Measurements from ENCODE around the gene CCDC15. TPM values are rescaled to one million over a fixed set of nuclear protein-coding genes. Genes with fewer than 3 reads are reported as not detected.
A peak's percentile ranks its signal among the peaks of the same experiment; 100 is the strongest.

The CCDC15 gene
- total and polyA plus RNA-seq, 2 of the 4 experiments (the other 2 are of a cell fraction): 1.1 to 2.0 TPM

DNA sequence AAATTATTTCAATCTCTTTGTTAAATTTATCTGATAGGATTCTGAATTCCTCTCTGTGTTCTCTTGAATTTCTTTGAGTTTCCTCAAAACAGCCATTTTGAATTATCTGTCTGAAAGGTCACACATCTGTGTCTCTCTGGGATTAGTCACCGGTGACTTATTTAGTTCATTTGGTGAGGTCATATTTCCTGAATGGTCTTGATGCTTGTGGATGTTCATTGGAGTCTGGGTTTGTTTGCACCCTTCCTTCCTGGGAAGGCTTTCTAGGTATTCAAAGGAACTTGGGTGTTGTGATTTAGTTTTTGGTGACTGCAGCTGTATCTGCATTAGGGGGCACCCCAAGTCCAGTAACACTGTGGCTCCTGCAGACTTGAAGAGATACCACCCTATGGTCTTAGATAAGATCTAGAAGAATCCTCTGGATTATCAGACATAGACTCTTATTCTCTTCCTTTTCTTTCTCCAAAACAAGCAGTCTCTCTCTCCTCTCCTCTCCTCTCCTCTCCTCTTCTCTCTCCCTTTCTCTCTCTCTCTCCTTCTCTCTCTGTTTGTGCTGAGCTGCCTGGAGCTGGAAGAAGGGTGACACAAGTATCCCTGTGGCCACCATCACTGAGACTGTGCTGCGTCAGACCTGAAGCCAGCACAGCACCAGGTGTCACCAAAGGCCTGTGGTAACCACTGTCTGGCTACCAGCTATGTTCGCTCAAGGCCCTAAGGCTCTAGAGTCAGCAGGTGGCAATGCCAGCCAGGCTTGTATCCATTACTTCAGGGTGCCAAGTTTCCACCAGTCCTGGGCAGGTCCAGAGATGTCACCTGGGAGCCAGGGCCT lies 38.2 kb upstream of the CCDC15 start (continued):
- TF ChIP-seq FOS (IDR thresholded peaks at IDR 0.05; ENCODE audit: low read depth, low read length) (no peak), RFX5 (IDR thresholded peaks at IDR 0.05; ENCODE audit: low read depth, low read length) (no peak)

DNA sequence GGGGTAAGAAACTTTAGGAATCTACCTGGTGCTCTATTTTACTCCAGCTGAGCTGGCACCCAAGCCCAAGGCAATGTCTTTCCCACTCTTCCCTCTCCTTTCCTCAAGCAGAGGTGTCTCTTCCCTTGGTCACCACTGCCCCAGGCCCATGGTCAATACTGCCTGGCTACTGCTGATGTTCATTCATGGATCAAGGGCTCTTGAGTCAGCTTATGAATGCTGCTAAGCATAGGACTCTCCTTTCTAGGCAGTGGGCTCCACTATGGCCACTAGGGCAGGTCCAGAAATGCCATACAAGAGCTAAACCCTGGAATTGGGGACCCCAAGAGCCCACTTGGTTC lies 37.7 kb upstream of the CCDC15 start:
- Histone ChIP-seq H2BK20ac (ENCODE audit: low read depth, low read length) (peak overlapping the region; percentile 73), H2AK5ac (ENCODE audit: low read depth, low read length) (peak overlapping the region; percentile 95), H3K27ac (ENCODE audit: insufficient read depth, low read length) (no peak overlapping the region), H3K23ac (ENCODE audit: low read depth, low read length) (no peak overlapping the region; the same call in 1 of the 2 replicates), H3K14ac (replicated peaks; ENCODE audit: low read depth, low read length) (peak overlapping the region; percentile 74; the same call in 1 of the 2 replicates), H3K9ac (ENCODE audit: low read depth, low read length) (no peak overlapping the region), H3K4me2 (ENCODE audit: low read depth, low read length) (no peak overlapping the region), H4K8ac (ENCODE audit: low read depth in 2 of 2, low read length in 2 of 2) (peak overlapping the region in 1 of 2 experiments; percentile 86; a peak in 2 of 4 replicates), H4K5ac (ENCODE audit: low read depth, low read length) (no peak overlapping the region), H2BK5ac (ENCODE audit: low read depth, low read length, poor library complexity, severe bottlenecking) (peak overlapping the region; percentile 35), H3K4me1 (ENCODE audit: control insufficient read depth, insufficient read depth, low read length) (peaks cover 6% of the 10 kb centered on the region), H3K36me3 (ENCODE audit: control insufficient read depth, insufficient read depth, low read length) (no peaks in the 10 kb centered on the region), H4K20me1 (ENCODE audit: insufficient read depth, low read length) (no peaks in the 10 kb centered on the region), H3K27me3 (ENCODE audit: control insufficient read depth, insufficient read depth, low read length) (no peaks in the 10 kb centered on the region), H2BK120ac (ENCODE audit: low read depth, low read length) (peak overlapping the region; percentile 86), H3K4ac (ENCODE audit: low read depth, low read length) (peak overlapping the region; percentile 87), H3K79me1 (ENCODE audit: low read depth in 1 of 2, low read length in 2 of 2) (peaks cover 0 to 3% of the 10 kb centered on the region in 2 experiments; a peak in 1 of 4 replicates), H3K18ac (ENCODE audit: low read depth, low read length) (no peak overlapping the region), H3K4me3 (ENCODE audit: insufficient read depth, low read depth, low read length) (no peak overlapping the region), H2BK15ac (ENCODE audit: low read depth, low read length) (peak overlapping the region; percentile 47; the same call in 1 of the 3 replicates), H2AK9ac (replicated peaks; ENCODE audit: low read depth, low read length, poor library complexity) (no peak overlapping the region), H3K9me3 (ENCODE audit: control insufficient read depth, insufficient read depth, low read length) (peaks cover 4% of the 10 kb centered on the region; the same call in 1 of the 2 replicates), H4K91ac (ENCODE audit: insufficient read depth, low read depth, low read length) (peak overlapping the region; percentile 40; the same call in 1 of the 2 replicates), H3K9me1 (ENCODE audit: insufficient read depth, low read length) (peaks cover 24% of the 10 kb centered on the region; the same call in 1 of the 2 replicates), H3K56ac (ENCODE audit: extremely low read depth, insufficient read depth, low read length) (no peak overlapping the region), H2AFZ (replicated peaks; ENCODE audit: low read length, poor library complexity) (no peak overlapping the region)
- TF ChIP-seq POLR2A (IDR thresholded peaks at IDR 0.05; ENCODE audit: low read depth, low read length): no peak
- TF ChIP-seq SMC3 (IDR thresholded peaks at IDR 0.05; ENCODE audit: low read depth, low read length): no peak
- TF ChIP-seq MAFK (IDR thresholded peaks at IDR 0.05; ENCODE audit: low read depth, low read length): no peak
- no peak for TF ChIP-seq CEBPB (IDR thresholded peaks at IDR 0.05; ENCODE audit: low read depth, low read length)
- TF ChIP-seq, protein P1, sequence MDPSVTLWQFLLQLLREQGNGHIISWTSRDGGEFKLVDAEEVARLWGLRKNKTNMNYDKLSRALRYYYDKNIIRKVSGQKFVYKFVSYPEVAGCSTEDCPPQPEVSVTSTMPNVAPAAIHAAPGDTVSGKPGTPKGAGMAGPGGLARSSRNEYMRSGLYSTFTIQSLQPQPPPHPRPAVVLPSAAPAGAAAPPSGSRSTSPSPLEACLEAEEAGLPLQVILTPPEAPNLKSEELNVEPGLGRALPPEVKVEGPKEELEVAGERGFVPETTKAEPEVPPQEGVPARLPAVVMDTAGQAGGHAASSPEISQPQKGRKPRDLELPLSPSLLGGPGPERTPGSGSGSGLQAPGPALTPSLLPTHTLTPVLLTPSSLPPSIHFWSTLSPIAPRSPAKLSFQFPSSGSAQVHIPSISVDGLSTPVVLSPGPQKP (IDR thresholded peaks at IDR 0.05; ENCODE audit: borderline replicate concordance, low read depth, low read length): no peak
- TF ChIP-seq FOS (IDR thresholded peaks at IDR 0.05; ENCODE audit: low read depth, low read length): no peak
- TF ChIP-seq, protein P2, sequence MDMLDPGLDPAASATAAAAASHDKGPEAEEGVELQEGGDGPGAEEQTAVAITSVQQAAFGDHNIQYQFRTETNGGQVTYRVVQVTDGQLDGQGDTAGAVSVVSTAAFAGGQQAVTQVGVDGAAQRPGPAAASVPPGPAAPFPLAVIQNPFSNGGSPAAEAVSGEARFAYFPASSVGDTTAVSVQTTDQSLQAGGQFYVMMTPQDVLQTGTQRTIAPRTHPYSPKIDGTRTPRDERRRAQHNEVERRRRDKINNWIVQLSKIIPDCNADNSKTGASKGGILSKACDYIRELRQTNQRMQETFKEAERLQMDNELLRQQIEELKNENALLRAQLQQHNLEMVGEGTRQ (IDR thresholded peaks at IDR 0.05; ENCODE audit: low read depth, low read length): no peak
- no peak for TF ChIP-seq RAD21 (IDR thresholded peaks at IDR 0.05; ENCODE audit: low read length)
- no peak for TF ChIP-seq MXI1 (IDR thresholded peaks at IDR 0.05; ENCODE audit: borderline replicate concordance, low read depth, low read length)
- TF ChIP-seq, protein P3, sequence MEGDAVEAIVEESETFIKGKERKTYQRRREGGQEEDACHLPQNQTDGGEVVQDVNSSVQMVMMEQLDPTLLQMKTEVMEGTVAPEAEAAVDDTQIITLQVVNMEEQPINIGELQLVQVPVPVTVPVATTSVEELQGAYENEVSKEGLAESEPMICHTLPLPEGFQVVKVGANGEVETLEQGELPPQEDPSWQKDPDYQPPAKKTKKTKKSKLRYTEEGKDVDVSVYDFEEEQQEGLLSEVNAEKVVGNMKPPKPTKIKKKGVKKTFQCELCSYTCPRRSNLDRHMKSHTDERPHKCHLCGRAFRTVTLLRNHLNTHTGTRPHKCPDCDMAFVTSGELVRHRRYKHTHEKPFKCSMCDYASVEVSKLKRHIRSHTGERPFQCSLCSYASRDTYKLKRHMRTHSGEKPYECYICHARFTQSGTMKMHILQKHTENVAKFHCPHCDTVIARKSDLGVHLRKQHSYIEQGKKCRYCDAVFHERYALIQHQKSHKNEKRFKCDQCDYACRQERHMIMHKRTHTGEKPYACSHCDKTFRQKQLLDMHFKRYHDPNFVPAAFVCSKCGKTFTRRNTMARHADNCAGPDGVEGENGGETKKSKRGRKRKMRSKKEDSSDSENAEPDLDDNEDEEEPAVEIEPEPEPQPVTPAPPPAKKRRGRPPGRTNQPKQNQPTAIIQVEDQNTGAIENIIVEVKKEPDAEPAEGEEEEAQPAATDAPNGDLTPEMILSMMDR (conservative IDR thresholded peaks at IDR 0.05; ENCODE audit: low read depth, low read length): no peak
- no peak for TF ChIP-seq RCOR1 (IDR thresholded peaks at IDR 0.05; ENCODE audit: insufficient replicate concordance, low read length)
- intact Hi-C loops (cut with micrococcal nuclease): no loop called here
- no peak for DNase-seq
- ATAC-seq (ENCODE audit: low read depth): no peak
- in situ Hi-C loops (cut with MboI; ENCODE audit: low sequenced_read_pairs): no loop called here
- ChIA-PET CTCF (interaction anchor here (0.9 to 1.2 kb wide), 2 partner anchors 11 to 13 kb away, joined by 3 read pairs; no protein-coding TSS in a partner anchor), POLR2A (ENCODE audit: unreplicated experiment) (no interaction called here)
- BruUV-seq (replicated peaks): no TSS peak
- dilution Hi-C loops (cut with HindIII; ENCODE audit: low sequenced_read_pairs, unreplicated experiment): no loop called here

Measured in IMR-90 (cell line).